GM21515 (cell line): ENCODE measurements around the gene WRAP53.

Source experiments
- ATAC-seq: cut with Tn5 transposase; IDR thresholded peaks from one replicate; pipeline ENCODE4 v1.9.1; 2021; ENCODE audit not compliant: unreplicated experiment

WRAP53 gene

DNA sequence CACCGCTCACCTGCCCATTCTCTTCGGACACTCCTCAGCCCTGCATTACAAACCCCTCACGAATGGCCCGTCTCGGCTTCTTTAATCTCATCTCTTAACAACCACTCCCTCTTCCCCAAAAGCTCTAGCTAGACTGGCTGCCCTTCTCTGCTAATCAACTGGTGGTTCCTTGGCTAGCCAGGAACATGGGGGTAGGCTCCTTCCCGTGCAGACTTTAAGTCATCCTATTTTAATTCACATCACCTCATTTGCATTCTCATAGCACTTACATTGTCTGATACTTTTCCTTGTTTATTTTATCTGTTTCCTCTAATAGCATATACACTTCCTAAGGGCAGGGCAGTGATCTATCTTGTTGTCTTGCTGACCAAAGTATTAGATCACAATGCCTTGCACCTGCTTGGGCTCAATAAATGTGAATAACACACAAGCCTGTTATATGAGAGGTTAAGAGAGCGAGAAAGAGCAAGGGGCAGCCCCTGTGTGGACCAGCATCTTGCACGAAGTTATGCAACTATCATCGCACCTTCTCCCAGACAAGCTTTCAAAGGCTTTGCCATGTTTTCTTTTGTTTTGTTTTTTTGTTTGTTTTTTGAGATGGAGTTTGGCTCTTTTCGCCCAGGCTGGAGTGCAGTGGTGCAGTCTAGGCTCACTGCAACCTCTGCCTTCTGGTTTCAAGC lies 10.7 kb upstream of the WRAP53 start:
- no peak for ATAC-seq

DNA sequence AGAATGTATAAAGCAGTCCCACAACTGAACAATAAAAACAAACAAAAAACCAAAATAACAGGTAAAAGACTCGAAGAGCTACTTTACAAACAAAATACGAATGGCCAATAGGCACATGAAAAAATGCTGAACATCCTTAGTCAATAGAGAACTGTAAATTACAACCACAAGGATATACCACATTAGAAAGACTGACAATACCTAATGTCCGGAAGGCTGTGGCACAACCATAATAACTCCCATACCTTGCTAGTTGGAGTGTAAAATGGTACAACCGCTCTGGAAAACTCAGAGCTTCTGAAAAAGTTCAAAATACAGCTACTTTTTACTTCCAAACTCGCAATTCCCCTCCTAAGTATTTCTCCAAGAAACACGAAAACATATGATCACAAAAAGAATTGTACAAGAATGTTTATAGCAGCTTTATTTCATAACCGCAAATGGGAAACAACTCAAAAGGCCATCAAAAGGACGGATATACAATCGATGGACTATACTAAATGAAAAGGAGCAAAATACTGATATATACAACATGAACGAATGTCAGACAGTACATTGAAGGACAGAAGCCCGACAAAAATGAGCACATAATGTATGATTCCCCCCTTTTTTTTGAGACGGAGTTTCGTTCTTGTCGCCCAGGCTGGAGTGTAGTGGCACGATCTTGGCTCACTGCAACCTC lies 3.3 kb upstream of the WRAP53 start:
- no peak for ATAC-seq

DNA sequence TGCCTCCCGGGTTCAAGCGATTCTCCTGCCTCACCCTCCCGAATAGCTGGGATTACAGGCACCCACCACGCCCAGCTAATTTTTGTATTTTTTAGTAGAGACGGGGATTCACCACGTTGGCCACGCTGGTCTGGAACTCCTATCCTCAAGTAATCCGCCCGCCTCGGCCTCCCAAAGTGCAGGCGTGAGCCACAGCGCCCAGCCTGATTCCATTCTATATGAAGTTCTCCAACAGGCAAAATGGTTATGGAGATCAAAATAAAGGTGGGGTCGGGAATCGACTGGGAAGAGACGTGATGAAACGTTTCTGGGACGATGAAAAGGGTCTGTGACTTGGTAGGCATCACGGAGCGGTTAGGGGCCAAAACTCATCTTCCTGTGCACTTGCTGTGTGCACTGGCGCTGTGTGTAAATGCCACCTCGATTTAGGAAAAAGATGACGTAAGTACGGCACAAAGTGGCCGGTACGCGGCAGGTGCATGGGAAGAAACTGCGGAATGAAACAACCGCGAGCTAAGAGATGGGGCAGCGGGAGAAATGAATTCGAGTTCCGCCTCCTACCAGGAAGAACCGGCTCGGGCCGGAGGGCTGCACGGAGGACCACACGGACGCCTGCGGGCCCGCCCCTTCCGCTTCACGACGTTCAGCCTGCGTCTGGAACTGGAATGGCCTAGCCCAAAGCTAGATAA lies 2.6 kb upstream of the WRAP53 start:
- ATAC-seq: peak; percentile 45

DNA sequence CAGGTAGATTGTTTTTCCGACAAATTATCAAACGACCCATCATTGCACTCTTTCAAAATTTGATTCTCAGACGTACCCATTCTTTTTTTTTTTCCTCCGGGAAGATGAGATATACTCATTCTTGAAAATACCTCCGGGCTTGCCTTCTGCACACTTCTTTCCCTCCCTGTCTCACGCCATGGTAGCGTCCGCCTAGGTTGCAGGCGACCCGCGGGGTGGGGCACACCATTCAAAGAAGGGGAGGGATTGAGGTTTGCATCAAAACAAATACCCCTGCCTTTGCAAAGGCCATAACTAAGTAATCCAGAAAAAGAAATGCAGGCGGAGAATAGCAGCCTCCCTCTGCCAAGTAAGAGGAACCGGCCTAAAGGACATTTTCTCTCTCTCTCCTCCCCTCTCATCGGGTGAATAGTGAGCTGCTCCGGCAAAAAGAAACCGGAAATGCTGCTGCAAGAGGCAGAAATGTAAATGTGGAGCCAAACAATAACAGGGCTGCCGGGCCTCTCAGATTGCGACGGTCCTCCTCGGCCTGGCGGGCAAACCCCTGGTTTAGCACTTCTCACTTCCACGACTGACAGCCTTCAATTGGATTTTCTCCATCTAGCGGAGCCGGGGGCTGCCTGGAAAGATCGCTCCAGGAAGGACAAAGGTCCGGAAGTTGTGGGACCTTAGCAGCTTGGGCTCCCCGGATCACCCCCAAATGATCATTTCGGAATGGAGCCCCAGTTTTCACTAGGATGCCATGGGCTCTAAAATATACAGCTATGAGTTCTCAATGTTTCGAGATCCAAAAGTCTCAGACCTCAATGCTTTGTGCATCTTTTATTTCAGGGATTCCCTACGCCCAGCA lies 1.8 kb upstream of the WRAP53 start:
- peak; percentile 38 for ATAC-seq

DNA sequence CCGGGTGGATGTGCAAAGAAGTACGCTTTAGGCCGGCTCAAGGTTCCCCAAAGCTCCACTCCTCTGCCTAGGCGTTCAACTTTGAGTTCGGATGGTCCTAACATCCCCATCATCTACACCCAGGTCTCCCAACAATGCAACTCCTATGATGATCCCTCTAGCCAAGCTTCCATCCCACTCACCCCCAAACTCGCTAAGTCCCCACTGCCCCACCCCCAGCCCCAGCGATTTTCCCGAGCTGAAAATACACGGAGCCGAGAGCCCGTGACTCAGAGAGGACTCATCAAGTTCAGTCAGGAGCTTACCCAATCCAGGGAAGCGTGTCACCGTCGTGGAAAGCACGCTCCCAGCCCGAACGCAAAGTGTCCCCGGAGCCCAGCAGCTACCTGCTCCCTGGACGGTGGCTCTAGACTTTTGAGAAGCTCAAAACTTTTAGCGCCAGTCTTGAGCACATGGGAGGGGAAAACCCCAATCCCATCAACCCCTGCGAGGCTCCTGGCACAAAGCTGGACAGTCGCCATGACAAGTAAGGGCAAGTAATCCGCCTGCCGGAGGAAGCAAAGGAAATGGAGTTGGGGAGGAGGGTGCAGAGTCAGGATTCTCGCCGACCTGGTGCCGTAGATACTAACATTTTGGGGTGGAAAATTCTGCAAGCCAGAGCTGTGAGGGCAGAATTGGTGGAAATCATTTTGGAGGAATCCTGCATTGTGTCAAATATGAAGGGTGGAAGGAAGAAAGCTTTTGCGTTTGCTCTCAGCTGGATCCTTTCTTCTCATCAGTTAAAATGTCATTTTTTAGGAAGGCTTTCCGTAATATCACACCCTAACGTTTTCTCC lies 987 bp upstream of the WRAP53 start, which contains the start of gene TP53:
TSS of gene TP53 (minus strand) at position 419 of the 836 bp plus-strand sequence. CDS start 10,896 bp downstream, outside the sequence.
- peak; percentile 33 for ATAC-seq

DNA sequence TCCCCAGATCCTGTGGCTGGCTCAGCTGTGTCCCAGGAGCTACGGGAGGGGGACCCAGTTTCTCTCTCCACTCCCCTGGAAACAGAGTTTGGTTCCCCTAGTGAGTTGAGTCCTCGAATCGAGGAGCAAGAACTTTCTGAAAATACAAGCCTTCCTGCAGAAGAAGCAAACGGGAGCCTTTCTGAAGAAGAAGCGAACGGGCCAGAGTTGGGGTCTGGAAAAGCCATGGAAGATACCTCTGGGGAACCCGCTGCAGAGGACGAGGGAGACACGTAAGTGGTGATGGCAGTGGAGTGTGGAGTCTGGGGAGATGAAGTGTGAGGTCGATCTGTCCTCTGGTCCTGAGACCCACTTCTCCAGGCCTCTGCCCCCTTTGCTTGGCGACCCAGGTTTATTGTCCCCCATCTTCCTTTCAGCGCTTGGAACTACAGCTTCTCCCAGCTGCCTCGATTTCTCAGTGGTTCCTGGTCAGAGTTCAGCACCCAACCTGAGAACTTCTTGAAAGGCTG lies 585 bp downstream of the WRAP53 start:
- no peak for ATAC-seq

DNA sequence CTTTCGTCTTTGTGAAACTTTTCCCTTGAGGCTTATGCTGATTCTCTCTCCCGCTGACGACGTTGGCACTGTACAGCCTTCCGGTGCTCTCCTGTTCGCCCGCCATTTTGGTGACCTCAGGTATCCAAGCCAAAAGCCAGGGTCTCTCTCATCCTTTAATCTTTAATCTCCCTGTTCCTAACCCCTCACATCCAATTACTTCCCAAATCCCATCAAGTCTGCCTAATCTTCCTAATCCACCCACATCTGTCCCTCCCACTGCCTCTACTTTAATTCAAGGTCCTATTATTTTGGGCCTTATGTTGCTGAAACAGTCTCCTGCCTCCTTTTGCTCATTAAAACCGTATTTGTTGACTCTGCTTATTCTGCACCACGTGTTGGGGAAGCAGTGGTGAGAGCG lies 7.3 kb downstream of the WRAP53 start:
- no peak for ATAC-seq

DNA sequence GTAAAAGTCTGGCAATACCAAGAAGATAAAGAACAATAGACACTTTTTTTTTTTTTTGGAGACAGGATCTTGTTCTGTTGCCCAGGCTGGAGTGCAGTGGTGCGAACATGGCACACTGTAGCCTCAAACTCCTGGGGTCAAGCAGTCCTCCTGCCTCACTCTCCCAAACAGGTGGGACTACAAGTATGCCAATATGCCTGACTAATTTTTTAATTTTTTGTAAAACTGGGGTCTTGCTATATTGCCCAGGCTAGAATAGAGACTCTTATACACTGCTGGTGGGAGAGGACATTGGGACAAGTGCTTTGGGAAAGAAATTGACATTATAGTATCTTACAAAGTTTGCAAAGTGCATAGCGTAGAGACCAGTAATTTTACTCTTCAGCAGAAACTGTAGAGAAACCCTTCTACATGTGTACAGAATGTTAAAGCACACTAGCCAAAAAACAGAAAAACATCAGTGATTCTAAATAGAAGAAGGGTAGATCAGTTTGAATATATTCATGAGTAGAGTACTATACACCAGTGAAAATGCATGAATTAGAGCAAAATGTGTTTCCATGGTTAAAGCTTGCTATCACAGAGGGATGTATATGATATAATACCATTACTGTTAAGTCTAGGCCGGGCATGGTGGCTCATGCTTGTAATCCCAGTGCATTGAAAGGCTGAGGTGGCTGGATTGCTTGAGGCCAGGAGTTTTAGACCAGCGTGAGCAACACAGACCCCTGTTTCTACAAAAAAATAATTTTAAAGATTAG lies 9.7 kb downstream of the WRAP53 start:
- ATAC-seq: no peak

DNA sequence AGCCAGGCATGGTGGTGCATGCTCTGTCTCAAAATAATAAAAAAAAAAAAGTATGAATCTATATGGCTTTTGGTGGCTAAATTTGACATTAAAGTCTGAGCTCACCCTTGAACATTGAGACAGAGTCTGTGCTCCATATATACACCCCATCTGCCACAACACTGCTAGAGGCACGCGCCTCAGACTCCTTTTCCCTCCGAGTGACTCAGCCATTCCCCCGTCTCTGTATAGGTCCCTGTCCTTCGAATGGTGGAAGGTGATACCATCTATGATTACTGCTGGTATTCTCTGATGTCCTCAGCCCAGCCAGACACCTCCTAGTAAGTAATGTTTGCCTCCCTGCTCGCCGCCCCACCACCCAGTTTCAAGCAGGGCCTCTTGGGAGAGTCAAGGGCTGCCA lies 12.2 kb downstream of the WRAP53 start:
- ATAC-seq: no peak

DNA sequence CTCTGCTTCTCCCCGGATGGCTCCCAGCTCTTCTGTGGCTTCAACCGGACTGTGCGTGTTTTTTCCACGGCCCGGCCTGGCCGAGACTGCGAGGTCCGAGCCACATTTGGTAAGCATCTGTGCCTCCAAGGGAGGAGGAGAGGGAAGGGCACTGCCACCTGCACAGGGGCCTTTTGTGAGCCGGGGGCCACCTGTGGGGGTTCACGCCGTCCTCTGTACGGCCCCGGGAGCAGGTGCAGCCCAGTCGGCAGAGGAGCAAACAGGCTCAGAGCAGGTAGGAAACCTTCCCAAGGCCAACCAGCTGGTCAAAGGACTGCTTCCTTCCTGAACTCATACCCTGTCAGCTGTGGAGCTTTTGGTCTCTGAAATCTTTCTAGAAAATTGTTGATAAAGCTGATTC lies 13.4 kb downstream of the WRAP53 start:
- ATAC-seq: no peak

DNA sequence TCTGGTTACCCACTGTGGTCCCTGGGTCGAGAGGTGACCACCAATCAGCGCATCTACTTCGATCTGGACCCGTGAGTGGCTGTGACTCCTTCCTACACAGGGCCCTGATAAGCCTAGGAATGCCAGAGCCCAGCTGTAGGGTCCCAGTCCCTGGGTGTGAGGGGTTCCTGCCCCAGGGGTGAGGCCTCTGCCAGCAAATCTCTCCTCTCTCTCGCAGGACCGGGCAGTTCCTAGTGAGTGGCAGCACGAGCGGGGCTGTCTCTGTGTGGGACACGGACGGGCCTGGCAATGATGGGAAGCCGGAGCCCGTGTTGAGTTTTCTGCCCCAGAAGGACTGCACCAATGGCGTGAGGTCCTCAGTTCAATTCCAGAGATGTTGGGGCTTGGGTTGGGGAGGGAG lies 14.5 kb downstream of the WRAP53 start:
- ATAC-seq: no peak

DNA sequence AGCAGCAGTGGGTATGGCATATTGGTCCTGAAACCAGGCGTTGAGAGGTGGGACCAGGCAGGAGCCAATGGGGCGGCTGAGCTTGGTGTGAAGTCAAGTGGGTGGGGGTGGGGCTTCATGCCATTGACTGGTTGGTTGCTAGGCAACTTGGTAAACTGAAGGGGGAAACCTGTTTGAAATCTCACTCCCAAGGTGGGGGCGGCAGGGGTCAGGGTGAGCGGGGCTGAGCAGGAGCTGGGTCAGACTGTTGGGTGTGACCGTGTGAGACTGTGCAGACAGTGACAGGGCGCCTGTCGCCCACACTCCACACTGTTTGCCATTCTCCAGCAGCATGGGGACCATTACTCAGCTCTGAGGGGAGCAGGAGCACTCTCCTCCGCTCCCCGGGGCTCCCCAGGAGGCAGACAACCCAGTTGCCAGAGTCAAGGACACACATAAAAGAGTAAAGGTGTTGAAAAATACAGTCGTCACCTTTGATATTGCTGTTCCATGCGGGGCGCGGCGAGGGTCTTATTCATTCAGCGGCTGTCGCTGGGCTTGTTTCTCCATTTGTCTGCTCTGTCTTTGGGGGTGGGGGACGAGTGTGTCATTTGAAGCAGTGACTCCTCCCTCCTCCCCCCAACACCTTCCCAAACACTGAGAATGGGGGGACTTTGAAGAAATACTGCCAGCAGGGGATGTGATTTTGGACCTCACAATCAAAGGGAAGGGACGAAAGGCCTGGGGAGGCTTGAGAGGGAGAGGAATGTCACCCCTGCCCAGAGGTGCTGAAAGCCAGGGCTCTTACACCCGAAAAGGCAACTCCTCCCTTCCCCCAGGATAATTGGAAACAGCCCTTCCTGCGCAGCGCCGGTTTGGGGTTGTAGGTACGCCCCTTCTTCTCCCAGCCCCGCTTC lies 15.6 kb downstream of the WRAP53 start:
- ATAC-seq: no peak

DNA sequence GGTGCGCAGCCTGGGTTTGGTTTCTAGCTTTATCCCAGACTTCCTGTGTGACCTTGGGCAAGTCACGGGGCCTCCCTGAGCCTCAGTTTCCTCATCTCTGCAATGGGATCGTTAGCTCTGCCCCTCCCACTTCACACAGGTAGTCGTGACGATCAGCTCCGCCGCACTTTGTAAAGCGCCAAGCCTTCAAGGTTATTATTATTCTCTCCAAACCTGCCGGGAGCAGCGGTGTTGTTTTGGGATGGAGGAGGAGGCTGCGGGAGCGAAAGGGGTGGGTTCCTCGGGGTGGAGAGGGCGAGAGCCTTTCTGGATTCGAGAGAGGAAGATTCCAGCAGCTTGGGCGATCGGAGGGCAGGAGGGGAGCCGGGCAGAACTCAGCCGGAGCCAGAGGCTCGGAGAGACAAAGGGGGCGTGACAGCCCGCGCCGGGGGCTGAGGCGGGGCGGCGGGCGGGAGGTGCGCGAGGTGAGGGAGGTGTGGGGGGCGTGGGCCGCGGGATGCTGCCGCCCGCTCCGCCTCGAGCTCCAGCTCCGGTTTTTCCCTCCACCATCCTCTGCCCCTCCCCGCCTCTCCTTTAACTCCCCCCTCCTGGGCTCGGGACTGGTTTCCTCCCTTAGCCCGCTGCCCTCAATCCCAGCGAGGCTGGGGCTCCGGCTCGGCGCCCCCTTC lies 16.5 kb downstream of the WRAP53 start, which contains the start of gene EFNB3:
TSS of gene EFNB3 (plus strand) at position 602 of the 668 bp plus-strand sequence. CDS start 397 bp downstream, outside the sequence.
- no peak for ATAC-seq

DNA sequence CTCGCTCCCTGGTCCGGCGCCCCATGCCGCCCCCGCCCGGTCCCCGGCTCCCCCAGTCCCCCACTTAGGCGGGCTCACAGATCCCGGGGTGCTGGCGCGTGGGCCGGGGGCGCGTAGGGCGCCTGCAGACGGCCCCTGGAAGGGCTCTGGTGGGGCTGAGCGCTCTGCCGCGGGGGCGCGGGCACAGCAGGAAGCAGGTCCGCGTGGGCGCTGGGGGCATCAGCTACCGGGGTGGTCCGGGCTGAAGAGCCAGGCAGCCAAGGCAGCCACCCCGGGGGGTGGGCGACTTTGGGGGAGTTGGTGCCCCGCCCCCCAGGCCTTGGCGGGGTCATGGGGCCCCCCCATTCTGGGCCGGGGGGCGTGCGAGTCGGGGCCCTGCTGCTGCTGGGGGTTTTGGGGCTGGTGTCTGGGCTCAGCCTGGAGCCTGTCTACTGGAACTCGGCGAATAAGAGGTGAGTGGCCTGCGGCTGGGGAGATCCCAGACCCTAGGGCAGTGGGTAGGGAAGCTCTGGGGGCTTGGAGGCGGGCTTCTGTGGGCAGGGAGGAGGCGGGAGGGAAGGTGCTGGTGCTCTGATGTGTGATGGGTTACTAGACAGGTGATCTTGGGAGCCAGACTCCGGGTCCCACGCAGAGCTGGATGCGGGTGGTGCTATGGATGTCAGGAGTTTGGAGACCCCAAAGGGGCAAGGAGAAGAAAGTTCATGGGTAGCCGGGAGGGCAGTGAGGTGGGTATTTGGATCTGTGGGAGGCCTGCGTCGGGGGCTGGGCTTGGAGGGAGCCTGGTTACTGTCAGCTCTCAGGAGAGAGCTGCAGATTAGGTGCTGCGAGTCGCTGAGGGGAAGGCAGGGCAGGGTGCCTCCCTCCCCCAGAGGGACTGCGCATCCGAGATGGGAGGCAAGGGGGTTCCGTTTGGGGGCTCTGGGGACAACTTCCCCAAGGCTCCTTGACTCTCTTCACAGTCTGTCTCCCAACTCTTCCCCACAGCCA lies 17.3 kb downstream of the WRAP53 start:
- no peak for ATAC-seq

DNA sequence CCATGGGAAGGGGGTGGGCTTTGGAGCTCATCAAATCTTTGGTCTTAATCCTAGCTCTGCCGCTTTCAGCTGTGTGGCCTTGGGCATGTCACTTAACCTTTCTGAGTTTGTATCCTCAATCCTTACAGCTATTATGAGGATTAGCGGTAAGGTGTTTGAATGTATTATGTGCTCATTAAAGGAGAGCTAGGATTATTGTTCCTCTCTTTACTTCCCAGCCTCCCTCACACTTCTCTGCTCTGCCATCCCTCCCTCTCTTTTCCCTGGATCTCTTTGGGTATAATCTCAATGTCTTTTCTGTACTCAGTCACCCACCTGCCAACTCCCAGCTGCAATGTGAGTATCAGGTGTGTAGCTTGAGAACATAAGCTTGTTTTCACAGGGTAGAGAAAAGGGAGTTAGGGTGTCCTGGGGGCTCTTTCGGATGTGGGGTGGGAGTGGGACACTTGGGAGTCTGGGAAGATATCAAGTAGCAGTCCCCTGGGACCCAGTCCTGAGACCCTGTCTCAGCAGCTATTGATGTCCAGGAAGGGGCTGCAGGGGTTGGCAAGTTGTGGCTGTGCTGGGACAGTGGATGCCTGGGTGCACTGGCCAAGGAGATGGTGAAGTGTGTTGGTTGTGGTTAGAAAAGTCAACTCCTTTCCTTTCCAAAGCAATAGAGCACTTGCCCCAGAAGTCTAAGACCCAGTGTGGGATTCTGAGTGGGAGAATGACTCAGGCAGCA lies 18.5 kb downstream of the WRAP53 start:
- ATAC-seq: no peak

DNA sequence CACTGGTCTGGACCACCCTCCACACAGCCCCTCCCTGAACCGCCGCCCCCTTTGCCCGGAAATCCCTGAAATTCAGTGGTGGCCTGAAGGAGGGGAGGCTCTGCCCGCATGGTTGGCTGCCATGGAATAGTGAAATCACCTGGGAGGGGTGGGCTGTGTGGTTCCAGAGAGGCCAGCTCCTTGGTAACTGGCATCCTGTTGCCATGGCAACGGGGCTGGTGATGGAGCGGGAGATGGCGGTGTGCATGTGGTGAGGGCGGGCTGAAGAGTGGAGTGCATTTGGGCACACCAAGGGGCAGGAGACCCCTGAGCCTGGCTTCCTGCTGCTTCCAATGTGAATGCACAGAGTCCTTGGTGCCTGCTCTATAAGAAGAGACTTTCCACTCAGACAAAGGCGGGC lies 19.2 kb downstream of the WRAP53 start:
- no peak for ATAC-seq
